Hindlimb muscle (tissue), 1 donor: ENCODE measurements around the gene PSENEN. TPM values are rescaled to one million over a fixed set of nuclear protein-coding genes. Genes with fewer than 3 reads are reported as not detected.
"Not testable (repeated sequence)": the region's sequence is repeated elsewhere in the genome, so short reads cannot be mapped to it uniquely, and the experiment has no call there.

Source experiments
- DNase-seq: peaks from one replicate; pipeline ENCODE4 v3.0.0-alpha.2; 2013
- polyA plus RNA-seq: library from polyadenylated mRNA; unstranded; fragments of 120-200 nt; gene quantifications from one replicate; pipeline ENCODE4 v1.2.1, GENCODE V29; 2013; ENCODE audit not compliant: insufficient read length

PSENEN gene
- polyA plus RNA-seq, 1 donor = 31.7 TPM

DNA sequence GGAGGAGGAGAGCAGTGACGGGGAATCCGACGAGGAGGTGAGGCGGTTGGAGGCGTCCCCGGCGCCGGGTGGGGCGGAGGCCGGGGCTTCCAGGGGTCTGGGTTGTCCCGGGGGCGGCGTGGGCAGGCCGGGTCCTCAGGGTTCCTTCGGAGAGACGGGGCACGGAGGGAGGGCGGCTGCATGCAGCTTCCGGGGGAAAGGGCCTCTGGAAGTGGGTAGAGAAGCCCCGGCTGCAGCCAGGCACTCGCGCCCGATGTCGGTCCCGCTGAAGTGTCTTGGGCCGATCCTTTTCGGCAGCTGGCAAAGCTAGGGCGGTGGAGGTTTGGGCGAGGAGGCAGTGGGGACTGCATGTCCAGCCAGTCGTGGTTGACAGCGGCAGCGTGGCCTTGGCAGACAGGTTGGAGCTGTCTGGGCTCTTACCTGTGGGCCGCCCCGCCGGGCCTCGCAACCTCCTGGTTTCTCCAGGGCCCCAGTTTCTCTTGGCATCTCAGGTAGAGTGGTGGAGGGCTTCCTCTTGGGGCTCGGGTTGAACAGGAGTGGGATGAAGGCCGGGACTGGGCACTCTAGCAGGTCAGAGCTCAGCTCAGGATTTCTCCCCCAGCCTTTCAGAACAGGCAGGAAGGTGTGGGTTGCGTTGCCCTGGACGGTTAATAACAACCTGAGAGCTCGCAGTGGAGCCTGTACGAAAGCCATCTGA lies 27.0 kb upstream of the PSENEN start:
- no peak for DNase-seq

DNA sequence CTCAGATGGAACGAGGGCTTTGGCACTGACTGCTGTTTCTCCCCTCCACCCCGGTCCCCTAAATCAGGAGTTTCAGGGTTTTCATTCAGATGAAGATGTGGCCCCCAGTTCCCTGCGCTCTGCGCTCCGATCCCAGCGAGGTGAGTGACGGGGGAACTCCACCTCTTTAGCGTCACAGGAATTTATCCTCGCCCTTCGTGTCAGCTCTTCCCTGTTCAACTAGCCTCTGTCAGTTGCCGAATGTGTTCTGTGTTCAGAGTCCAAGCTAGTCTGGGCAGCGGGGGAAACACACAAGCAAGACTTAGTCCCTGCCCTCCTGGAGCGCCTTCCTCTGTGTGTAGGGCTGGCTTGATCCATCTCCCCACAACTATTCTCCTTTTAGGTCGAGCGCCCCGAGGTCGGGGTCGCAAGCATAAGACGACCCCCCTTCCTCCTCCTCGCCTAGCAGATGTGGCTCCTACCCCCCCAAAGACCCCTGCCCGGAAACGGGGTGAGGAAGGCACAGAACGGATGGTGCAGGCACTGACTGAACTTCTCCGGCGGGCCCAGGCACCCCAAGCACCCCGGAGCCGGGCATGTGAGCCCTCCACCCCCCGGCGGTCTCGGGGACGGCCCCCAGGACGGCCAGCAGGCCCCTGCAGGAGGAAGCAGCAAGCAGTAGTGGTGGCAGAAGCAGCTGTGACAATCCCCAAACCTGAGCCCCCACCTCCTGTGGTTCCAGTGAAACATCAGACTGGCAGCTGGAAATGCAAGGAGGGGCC lies 25.9 kb upstream of the PSENEN start:
- DNase-seq = no peak

DNA sequence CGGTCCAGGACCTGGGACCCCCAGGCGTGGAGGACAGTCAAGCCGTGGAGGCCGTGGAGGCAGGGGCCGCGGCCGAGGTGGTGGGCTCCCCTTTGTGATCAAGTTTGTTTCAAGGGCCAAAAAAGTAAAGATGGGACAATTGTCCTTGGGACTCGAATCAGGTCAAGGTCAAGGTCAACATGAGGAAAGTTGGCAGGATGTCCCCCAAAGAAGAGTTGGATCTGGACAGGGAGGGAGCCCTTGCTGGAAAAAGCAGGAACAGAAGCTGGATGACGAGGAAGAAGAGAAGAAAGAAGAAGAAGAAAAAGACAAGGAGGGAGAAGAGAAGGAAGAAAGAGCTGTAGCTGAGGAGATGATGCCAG lies 25.3 kb upstream of the PSENEN start:
- DNase-seq = no peak

DNA sequence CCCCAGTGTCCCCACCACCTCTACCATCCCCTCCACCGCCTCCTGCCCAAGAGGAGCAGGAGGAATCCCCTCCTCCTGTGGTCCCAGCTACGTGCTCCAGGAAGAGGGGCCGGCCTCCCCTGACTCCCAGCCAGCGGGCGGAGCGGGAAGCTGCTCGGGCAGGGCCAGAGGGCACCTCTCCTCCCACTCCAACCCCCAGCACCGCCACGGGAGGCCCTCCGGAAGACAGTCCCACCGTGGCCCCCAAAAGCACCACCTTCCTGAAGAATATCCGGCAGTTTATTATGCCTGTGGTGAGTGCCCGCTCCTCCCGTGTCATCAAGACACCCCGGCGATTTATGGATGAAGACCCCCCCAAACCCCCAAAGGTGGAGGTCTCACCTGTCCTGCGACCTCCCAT lies 24.8 kb upstream of the PSENEN start:
- no peak for DNase-seq

DNA sequence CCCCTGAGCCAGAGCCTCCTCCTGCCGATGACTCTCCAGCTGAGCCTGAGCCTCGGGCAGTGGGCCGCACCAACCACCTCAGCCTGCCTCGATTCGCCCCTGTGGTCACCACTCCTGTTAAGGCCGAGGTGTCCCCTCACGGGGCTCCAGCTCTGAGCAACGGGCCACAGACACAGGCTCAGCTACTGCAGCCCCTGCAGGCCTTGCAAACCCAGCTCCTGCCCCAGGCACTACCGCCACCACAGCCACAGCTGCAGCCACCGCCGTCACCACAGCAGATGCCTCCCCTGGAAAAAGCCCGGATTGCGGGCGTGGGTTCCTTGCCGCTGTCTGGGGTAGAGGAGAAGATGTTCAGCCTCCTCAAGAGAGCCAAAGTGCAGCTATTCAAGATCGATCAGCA lies 24.1 kb upstream of the PSENEN start:
- DNase-seq = no peak

DNA sequence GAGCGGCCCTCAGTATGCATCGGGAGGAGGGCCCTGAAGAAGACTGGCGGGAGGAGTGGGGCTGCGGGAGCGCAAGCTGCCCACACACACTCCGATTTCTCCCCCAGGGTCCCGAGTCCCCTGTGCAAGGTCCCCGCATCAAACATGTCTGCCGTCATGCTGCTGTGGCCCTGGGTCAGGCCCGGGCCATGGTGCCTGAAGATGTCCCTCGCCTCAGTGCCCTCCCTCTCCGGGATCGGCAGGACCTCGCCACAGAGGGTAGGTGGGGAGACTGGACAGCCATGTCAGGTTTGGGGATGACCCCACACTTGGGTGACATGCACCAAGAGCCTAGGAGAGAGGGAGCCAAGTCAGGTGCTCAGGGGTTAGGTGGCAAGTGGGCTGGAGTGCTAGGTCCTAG lies 23.0 kb upstream of the PSENEN start:
- DNase-seq = no peak

DNA sequence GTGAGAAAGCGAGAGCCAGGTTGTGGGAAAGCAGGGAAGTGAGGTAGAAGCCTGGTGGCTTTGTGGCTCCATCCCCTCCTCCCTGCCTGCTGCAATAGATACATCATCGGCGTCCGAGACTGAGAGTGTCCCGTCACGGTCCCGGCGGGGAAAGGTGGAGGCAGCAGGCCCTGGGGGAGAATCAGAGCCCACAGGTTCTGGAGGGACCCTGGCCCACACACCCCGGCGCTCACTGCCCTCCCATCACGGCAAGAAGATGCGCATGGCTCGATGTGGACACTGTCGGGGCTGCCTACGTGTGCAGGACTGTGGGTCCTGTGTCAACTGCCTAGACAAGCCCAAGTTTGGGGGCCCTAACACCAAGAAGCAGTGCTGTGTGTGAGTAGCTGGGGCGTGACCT lies 22.6 kb upstream of the PSENEN start:
- DNase-seq = no peak

DNA sequence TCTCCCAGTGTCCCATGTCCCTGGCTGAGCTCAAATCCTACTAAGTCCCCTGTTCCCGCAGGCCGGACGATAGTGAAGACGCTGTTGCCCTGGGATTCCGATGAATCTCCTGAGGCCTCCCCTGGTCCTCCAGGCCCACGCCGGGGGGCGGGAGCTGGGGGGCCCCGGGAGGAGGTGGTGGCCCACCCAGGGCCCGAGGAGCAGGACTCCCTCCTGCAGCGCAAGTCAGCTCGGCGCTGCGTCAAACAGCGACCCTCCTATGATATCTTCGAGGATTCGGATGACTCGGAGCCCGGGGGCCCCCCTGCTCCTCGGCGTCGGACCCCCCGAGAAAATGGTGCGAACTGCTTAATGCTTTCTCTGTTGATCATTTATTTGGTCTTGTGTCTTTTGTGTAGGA lies 21.8 kb upstream of the PSENEN start:
- DNase-seq = no peak

DNA sequence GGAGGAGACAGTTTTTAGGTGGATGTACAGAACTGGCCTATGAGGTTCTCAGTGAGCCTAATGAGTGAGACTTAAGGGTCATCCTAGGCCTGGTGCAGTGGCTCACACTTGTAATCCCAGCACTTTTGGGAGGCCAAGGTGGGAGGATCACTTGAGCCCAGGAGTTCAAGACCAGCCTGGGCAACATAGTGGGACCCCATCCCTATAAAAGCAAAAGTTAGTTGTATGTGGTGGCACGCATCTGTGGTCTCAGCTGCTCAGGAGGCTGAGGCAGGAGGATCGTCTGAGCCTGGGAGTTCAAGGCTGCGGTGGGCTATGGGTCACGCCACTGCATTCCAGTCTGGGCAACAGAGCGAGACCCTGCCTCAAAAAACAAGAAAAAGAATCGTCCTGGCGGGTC lies 21.3 kb upstream of the PSENEN start:
- DNase-seq = not testable (repeated sequence)

DNA sequence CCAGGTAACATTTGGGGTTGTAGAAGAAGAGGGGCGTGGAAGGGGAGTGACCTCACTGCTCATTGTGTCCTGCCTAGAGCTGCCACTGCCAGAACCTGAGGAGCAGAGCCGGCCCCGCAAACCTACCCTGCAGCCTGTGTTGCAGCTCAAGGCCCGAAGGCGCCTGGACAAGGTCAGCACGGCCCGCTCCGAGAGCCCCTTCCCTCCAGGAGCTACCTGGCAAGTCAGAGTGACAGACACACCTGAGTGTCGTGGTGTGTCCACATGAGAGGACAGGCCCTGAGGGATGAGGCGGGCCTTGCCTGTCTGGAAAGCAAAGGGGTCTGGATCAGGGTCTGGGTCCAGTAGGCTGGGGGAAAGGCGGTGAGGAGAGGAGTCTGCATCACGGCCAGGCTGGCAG lies 20.9 kb upstream of the PSENEN start:
- no peak for DNase-seq

DNA sequence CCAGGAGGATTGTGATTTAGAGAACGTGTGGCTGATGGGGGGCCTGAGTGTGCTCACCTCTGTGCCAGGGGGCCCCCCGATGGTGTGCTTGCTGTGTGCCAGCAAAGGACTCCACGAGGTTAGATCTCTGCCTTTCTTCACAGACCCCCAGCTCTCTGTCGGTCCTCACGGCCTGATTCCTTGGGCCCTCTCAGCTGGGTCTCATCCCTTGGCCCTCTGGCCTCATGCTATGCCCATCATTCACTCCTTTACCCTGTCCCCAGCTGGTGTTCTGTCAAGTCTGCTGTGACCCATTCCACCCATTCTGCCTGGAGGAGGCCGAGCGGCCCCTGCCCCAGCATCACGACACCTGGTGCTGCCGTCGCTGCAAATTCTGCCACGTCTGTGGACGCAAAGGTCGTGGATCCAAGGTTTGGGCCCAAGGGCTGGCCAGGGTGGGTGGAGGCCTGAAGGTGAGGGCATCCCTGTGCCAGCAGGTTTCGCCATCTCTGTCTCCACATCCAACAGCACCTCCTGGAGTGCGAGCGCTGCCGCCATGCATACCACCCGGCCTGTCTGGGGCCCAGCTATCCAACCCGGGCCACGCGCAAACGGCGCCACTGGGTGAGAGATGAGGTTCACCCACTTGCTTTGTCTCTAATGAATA lies 20.1 kb upstream of the PSENEN start:
- no peak for DNase-seq

DNA sequence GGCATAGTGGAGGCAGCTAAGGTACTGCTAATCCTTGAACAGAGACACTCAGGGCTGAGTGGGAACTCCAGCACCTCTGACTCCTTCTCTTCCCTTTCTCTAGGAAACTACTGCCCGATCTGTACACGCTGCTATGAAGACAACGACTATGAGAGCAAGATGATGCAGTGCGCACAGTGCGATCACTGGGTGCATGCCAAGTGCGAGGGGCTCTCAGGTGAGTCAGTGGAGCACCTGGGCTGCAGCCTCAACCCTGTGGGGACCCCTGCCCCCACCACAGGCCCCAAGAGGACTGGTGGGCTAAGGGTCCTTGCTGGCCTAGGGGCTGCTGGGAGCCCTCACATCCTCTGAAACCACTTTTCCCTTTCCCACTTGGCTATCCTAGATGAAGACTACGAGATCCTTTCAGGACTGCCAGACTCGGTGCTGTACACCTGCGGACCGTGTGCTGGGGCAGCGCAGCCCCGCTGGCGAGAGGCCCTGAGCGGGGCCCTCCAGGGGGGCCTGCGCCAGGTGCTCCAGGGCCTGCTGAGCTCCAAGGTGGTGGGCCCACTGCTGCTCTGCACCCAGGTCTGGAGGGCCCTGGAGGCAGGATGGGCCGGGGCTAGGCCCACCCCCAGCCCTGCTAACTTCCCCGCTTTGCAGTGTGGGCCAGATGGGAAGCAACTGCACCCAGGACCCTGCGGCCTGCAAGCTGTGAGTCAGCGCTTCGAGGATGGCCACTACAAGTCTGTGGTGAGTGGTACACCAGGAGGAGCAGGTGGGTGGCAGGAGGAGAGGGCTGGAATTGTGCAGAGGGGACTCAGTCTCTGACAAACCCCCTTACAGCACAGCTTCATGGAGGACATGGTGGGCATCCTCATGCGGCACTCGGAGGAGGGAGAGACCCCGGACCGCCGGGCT lies 18.1 kb upstream of the PSENEN start:
- DNase-seq = no peak

DNA sequence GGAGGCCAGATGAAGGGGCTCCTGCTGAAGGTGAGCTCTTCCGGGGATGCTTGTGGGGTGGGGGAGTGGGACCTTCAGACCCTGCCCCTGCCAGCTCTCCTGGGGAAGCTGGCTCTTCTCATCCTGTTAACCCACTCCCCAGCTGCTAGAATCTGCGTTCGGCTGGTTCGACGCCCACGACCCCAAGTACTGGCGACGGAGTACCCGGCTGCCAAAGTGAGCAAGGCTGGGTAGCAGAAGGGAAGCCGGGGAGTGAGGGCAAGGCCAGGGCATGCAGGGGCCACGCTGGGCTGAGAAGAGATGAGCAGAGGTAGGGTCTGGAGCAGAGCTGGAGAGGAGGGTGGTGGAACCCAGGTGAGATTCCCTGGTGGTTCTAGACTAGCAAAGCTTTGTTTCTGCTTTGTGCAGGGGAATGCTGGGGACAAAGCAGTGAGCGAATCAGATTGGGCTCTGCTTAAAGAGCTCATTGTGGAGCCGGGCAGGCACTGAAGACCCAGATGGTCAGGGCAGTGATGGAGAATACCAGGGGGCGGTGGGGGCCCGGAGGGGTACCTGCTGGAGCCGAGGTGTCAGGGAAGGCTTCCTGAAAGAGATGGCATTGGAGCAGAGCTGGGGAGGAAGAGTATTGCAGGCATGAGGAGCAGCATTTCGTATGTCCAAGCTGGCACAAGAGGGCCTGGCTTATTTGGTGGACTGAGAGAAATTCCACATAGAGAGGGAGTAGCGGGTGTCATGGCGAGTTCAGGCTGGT lies 17.3 kb upstream of the PSENEN start:
- DNase-seq = no peak

DNA sequence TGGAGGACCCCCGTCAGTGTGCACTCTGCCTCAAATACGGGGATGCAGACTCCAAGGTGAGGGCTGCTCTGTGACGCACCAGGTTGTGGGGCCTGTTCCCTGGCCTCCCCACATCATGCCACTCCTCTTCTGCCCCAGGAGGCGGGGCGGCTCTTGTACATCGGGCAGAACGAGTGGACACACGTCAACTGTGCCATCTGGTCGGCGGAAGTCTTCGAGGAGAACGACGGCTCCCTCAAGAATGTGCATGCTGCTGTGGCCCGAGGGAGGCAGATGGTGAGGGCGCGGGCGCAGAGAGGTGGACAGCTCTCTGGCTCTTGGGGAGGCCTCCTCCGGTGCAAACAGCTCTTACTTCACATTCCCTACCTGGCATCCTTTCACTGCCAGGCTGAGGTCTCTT lies 16.4 kb upstream of the PSENEN start:
- no peak for DNase-seq

DNA sequence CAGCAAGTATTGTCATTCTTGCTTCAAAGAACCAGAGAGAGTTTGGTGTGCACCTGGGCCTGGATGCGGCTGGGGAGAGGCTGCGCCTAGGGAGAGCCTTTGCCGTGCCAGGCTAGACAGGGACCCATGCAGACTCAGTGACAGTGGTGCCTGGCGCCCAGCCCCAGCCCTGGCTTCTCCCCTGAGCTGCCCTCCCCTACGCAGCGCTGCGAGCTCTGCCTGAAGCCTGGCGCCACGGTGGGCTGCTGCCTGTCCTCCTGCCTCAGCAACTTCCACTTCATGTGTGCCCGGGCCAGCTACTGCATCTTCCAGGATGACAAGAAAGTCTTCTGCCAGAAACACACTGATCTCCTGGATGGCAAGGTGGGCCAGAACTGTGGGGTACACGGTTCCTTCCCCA lies 15.7 kb upstream of the PSENEN start:
- DNase-seq = no peak

DNA sequence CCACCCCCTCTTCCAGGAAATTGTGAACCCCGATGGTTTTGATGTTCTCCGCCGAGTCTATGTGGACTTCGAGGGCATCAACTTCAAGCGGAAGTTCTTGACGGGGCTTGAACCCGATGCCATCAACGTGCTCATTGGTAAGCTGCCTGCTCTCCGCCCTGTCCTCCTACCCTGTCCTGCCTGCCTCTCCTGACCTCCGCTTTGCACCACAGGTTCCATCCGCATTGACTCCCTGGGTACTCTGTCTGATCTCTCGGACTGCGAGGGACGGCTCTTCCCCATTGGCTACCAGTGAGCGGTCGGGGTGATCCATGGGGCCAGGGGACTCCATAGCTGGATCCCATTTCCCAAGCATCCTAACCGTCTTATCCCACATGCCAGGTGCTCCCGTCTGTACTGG lies 15.1 kb upstream of the PSENEN start:
- DNase-seq = no peak

DNA sequence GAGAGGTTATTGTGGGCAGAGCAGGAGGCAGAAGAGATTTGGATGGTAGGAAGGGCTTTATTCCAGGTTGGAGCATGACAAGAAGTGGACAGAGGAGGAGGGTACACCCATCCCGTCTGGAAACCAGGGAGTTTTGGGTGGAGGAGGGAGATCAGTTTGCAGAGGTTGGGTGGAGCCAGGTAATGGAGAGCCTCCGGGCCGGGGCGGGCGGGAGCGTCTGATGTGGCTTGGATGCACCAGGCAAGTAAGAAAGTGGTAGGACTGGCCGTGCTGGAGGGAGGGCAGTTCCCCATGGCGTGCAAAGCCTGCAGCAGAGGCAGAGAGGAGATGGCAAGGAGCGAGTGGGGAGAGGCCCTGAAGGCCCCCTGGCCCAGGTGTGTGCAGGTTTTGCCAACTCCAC lies 14.1 kb upstream of the PSENEN start:
- DNase-seq = no peak

DNA sequence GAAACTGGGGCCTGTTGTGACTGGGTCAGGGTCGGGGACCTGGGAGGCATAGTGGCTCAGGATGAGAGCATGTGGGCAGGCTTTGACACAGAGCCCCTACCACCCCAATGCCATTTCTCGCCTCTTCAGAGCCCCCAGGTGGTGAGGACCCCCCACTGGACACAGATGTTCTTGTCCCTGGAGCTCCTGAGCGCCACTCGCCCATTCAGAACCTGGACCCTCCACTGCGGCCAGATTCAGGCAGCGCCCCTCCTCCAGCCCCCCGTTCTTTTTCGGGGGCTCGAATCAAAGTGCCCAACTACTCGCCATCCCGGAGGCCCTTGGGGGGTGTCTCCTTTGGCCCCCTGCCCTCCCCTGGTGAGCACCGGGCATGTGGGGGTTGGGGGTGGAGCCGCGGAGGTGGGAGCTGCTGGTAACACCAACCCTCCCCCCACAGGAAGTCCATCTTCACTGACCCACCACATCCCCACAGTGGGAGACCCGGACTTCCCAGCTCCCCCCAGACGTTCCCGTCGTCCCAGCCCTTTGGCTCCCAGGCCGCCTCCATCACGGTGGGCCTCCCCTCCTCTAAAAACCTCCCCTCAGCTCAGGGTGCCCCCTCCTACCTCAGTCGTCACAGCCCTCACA lies 13.6 kb upstream of the PSENEN start:
- no peak for DNase-seq

DNA sequence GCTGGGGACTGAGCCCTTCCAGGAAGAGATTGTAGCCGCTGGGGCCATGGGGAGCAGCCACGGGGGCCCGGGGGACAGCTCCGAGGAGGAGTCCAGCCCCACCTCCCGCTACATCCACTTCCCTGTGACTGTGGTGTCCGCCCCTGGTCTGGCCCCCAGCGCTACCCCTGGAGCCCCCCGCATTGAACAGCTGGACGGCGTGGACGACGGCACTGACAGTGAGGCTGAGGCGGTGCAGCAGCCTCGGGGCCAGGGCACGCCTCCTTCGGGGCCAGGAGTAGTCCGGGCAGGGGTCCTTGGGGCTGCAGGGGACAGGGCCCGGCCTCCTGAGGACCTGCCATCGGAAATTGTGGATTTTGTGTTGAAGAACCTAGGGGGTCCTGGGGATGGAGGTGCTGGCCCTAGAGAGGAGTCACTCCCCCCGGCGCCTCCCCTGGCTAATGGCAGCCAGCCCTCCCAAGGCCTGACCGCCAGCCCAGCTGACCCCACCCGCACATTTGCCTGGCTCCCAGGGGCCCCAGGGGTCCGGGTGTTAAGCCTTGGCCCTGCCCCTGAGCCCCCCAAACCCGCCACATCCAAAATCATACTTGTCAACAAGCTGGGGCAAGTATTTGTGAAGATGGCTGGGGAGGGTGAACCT lies 12.8 kb upstream of the PSENEN start:
- no peak for DNase-seq

DNA sequence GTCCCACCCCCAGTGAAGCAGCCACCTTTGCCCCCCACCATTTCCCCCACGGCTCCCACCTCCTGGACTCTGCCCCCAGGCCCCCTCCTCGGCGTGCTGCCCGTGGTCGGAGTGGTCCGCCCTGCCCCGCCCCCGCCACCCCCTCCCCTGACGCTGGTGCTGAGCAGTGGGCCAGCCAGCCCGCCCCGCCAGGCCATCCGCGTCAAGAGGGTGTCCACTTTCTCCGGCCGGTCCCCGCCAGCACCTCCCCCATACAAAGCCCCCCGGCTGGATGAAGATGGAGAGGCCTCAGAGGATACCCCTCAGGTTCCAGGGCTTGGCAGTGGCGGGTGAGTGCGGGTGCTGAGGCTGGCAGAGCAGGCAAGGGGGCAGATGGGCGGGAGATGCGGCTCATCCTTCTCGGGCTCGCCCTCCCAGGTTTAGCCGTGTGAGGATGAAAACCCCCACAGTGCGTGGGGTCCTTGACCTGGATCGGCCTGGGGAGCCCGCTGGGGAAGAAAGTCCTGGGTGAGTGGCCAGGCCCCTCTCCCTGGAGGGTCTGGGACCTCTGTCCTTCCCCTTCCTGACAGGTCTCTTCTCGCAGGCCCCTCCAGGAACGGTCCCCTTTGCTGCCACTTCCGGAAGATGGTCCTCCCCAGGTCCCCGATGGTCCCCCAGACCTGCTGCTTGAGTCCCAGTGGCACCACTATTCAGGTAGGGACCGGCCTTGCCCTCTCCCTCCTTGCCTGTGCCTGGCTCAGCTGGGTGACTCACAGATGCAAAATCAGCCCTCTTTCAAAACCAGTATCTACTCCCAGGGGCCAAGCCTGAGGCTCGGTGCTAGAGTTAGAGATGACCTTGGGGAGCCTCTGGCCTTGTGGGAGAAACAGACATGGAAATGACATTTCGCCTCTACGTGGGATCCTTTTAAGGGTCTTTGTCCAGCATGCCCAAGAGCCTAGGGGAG lies 12.0 kb upstream of the PSENEN start:
- no peak for DNase-seq
